ENCODE results near the gene KIFC1.
A peak's percentile ranks its signal among the peaks of the same experiment; 100 is the strongest.
"Not testable (repeated sequence)": the region's sequence is repeated elsewhere in the genome, so short reads cannot be mapped to it uniquely, and the experiment has no call there.

Gene KIFC1

GRCh38 chr6:33391278-33391921 is at the start of gene KIFC1:
KIFC1 (plus strand) TSS chr6:33391823; CDS start chr6:33391986, 163 bp downstream.
- DNase-seq, result peak; percentile 99

- DNase-seq, result not testable (repeated sequence)
These were observed 48.0 kb upstream of the KIFC1 start for GRCh38 chr6:33343606-33343952.

- DNase-seq, result peak; percentile 64
These were observed 47.5 kb upstream of the KIFC1 start for GRCh38 chr6:33343953-33344611.

- peak; percentile 82 for DNase-seq
These were observed 46.6 kb upstream of the KIFC1 start for GRCh38 chr6:33344701-33345697.

GRCh38 chr6:33346972-33347371 is 44.7 kb upstream of the KIFC1 start:
- DNase-seq, result not testable (repeated sequence)

- no peak for DNase-seq
These were observed 43.8 kb upstream of the KIFC1 start for GRCh38 chr6:33347816-33348215.

- DNase-seq, result not testable (repeated sequence)
These were observed 35.8 kb upstream of the KIFC1 start for GRCh38 chr6:33355860-33356259.

- no peak for DNase-seq
These were observed 35.3 kb upstream of the KIFC1 start for GRCh38 chr6:33356295-33356694.

- DNase-seq, result not testable (repeated sequence)
These were observed 34.3 kb upstream of the KIFC1 start for GRCh38 chr6:33357160-33357871.

GRCh38 chr6:33359331-33359730 is 32.3 kb upstream of the KIFC1 start:
- no peak for DNase-seq

GRCh38 chr6:33363486-33363885 is 28.1 kb upstream of the KIFC1 start:
- DNase-seq, result not testable (repeated sequence)

GRCh38 chr6:33364475-33365205 is 27.0 kb upstream of the KIFC1 start:
- DNase-seq, result not testable (repeated sequence)

GRCh38 chr6:33365206-33365971 is 26.2 kb upstream of the KIFC1 start:
- not testable (repeated sequence) for DNase-seq

- no peak for DNase-seq
These were observed 24.5 kb upstream of the KIFC1 start for GRCh38 chr6:33367009-33367714.

GRCh38 chr6:33367715-33368025 is 24.0 kb upstream of the KIFC1 start:
- DNase-seq, result not testable (repeated sequence)

- DNase-seq, result not testable (repeated sequence)
These were observed 19.7 kb upstream of the KIFC1 start for GRCh38 chr6:33371901-33372300.

- no peak for DNase-seq
These were observed 19.0 kb upstream of the KIFC1 start for GRCh38 chr6:33372526-33373123.

GRCh38 chr6:33373960-33374910 is 17.4 kb upstream of the KIFC1 start:
- no peak for DNase-seq

- no peak for DNase-seq
These were observed 16.4 kb upstream of the KIFC1 start for GRCh38 chr6:33375143-33375671.
